Measurements from ENCODE around the gene BICRAL.
"Not testable (repeated sequence)": the region's sequence is repeated elsewhere in the genome, so short reads cannot be mapped to it uniquely, and the experiment has no call there.

Gene BICRAL

DNA sequence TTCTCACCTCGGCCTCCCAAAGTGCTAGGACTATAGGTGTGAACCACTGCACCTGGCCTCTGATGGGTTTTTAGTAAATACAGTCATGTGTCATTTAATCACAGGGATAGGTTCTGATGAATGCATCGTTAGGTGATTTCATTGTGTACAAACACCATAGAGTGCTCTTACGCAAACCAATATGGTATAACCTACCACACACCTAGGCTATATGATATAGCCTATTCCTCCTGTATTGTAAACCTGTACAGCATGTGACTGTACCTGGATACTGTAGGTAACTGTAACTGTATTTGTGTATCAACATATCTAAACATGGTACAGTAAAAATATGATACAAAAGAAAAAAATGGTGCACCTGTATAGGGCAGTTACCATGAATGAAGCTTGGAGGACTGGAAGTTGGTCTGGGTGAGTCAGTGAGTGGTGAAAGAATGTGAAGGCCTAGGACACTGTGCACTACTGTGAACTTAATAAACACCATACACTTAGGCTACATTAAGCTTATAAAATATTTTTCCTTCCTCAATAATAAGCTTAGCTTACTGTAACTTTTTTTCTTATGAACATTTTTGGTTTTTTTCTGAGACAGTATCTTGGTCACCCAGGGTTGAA is 10.0 kb downstream of the BICRAL start:
- Histone ChIP-seq H3K4me1 (ENCODE audit: control insufficient read depth in 2 of 2, insufficient read depth in 2 of 2, low read length in 2 of 2) (peaks cover 8% of the 10 kb centered on the region in 2 donors), H3K27ac (ENCODE audit: low read depth in 2 of 2, low read length in 2 of 2) (peak overlapping the region in 1 of 2 donors; percentile 14)

DNA sequence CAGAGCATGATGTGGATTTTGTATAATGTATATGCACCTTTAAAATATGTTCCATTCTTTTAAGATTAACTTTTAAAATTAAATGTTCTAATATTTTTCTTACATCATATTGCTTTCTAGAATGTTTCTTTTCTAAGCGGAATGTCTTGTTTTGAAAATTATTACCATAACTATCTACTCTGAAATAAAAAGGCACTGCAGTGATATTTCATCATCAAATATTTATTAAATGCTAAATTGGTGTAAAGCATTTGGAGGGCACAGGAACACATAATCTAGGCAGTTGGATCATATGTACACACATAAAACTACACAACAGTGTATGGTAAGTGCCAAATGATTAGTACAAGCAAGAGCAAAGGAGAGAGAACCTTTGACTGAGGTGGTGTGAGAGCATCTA is 13.8 kb downstream of the BICRAL start:
- H3K27ac ChIP-seq (ENCODE audit: low read depth in 2 of 2, low read length in 2 of 2): no peak overlapping the region
- peaks cover 0 to 3% of the 10 kb centered on the region in 2 donors for H3K36me3 ChIP-seq (ENCODE audit: control insufficient read depth in 2 of 2, insufficient read depth in 2 of 2, low read length in 2 of 2)
- no peaks in the 10 kb centered on the region for H3K27me3 ChIP-seq (ENCODE audit: control insufficient read depth in 2 of 2, insufficient read depth in 2 of 2, low read length in 2 of 2)
- no peak overlapping the region for H3K9ac ChIP-seq (ENCODE audit: low read depth in 1 of 2, low read length in 2 of 2)
- no peaks in the 10 kb centered on the region for H3K4me1 ChIP-seq (ENCODE audit: control insufficient read depth in 2 of 2, insufficient read depth in 2 of 2, low read length in 2 of 2)
- H3K9me3 ChIP-seq (ENCODE audit: control insufficient read depth in 2 of 2, low read length in 2 of 2): no peaks in the 10 kb centered on the region
- no peak overlapping the region for H3K4me3 ChIP-seq (ENCODE audit: low read length in 2 of 2)

More for the DNA sequence above, 10.0 kb downstream of the BICRAL start:
- H3K9me3 ChIP-seq (ENCODE audit: control insufficient read depth in 2 of 2, low read length in 2 of 2): no peaks in the 10 kb centered on the region
- H3K27me3 ChIP-seq (ENCODE audit: control insufficient read depth in 2 of 2, insufficient read depth in 2 of 2, low read length in 2 of 2): no peaks in the 10 kb centered on the region
- no peak overlapping the region for H3K4me3 ChIP-seq (ENCODE audit: low read length in 2 of 2)
- H3K36me3 ChIP-seq (ENCODE audit: control insufficient read depth in 2 of 2, insufficient read depth in 2 of 2, low read length in 2 of 2): peaks cover 0 to 10% of the 10 kb centered on the region in 2 donors
- no peak overlapping the region for H3K9ac ChIP-seq (ENCODE audit: low read depth in 1 of 2, low read length in 2 of 2)

DNA sequence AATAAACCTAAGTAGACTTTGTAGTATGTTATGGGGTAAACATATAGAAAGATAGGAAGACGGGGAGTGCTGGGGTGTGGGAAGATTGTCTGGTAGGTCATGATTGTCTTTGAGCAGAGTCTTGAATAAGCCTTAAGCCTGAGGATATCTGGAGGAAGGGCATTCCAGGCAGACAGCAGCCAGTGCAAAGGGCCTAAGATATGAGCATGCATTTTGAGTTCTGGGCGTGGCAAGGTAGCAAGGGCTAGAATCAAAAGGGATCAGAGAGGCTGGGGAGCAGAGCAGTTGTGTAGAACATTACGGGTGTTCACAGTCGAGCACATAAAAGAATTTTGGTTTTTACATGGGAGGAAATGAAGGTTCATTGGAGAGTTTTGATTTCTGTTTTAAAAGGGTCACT is 14.3 kb downstream of the BICRAL start:
- Histone ChIP-seq H3K9me3 (ENCODE audit: control insufficient read depth in 2 of 2, low read length in 2 of 2) (no peaks in the 10 kb centered on the region), H3K36me3 (ENCODE audit: control insufficient read depth in 2 of 2, insufficient read depth in 2 of 2, low read length in 2 of 2) (peaks cover 0 to 3% of the 10 kb centered on the region in 2 donors), H3K4me3 (ENCODE audit: low read length in 2 of 2) (no peak overlapping the region), H3K4me1 (ENCODE audit: control insufficient read depth in 2 of 2, insufficient read depth in 2 of 2, low read length in 2 of 2) (no peaks in the 10 kb centered on the region), H3K9ac (ENCODE audit: low read depth in 1 of 2, low read length in 2 of 2) (no peak overlapping the region), H3K27ac (ENCODE audit: low read depth in 2 of 2, low read length in 2 of 2) (no peak overlapping the region), H3K27me3 (ENCODE audit: control insufficient read depth in 2 of 2, insufficient read depth in 2 of 2, low read length in 2 of 2) (no peaks in the 10 kb centered on the region)

DNA sequence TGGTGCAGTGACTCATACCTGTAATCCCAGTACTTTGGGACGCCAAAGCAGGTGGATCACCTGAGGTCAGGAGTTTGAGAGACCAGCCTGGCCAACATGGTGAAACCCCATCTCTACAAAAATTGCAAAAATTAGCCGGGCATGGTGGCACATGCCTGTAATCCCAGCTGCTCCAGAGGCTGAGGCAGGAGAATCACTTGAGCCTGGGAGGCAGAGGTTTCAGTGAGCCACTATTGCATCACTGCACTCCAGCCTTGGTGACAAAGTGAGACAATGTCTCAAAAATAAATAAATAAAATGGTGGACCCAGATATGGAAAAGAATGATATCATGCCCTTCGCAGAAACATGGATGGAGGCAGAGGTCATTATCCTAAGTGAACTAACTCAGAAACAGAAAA is 15.8 kb downstream of the BICRAL start:
- H3K4me1 ChIP-seq (ENCODE audit: control insufficient read depth in 2 of 2, insufficient read depth in 2 of 2, low read length in 2 of 2); H3K9ac ChIP-seq (ENCODE audit: low read depth in 1 of 2, low read length in 2 of 2); H3K4me3 ChIP-seq (ENCODE audit: low read length in 2 of 2); H3K9me3 ChIP-seq (ENCODE audit: control insufficient read depth in 2 of 2, low read length in 2 of 2); H3K36me3 ChIP-seq (ENCODE audit: control insufficient read depth in 2 of 2, insufficient read depth in 2 of 2, low read length in 2 of 2); H3K27ac ChIP-seq (ENCODE audit: low read depth in 2 of 2, low read length in 2 of 2); H3K27me3 ChIP-seq (ENCODE audit: control insufficient read depth in 2 of 2, insufficient read depth in 2 of 2, low read length in 2 of 2): not testable (repeated sequence)

DNA sequence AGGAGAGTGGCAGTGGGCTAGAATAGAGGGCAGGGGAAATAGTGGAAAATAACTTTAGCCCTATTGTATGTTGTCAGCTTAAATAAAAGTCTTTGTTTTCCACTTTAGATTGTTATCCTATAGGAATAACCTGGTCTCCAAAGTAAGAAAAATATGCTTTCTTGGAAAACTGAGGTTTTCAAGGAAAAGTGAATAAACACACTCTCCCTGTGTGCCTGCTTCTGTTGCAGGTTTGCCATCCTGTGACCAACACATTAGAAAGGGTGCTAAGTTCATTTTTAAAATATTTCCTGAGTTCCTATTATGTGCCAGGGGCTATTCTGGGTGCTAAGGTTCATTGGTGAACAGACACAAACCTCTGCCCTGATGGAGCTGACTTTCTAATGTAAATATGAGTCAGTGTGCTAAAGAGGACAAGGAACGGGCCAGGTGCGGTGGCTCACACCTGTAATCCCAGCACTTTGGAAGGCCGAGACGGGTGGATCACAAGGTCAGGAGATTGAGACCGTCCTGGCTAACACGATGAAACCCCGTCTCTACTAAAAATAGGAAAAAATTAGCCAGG is 23.5 kb downstream of the BICRAL start:
- H3K4me3 ChIP-seq (ENCODE audit: low read length in 2 of 2): no peak overlapping the region
- no peaks in the 10 kb centered on the region for H3K9me3 ChIP-seq (ENCODE audit: control insufficient read depth in 2 of 2, low read length in 2 of 2)
- H3K27ac ChIP-seq (ENCODE audit: low read depth in 2 of 2, low read length in 2 of 2): no peak overlapping the region

DNA sequence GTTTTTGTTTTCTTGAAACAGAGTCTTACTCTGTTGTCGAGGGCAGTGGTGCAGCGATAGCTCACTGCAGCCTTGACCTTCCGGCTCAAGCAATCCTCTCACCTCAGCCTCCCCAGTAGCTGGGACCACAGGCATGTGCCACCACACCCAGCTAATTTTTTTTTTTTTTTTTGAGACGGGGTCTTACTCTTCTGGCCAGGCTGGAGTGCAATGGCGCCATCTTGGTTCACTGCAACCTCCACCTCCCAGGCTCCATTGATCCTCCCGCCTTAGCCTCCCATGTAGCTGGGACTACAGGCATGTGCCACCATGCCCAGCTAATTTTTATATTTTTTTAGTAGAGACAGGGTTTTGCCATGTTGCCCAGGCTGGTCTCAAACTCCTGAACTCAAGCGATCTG is 24.5 kb downstream of the BICRAL start:
- not testable (repeated sequence) for H3K27ac ChIP-seq (ENCODE audit: low read depth in 2 of 2, low read length in 2 of 2); H3K36me3 ChIP-seq (ENCODE audit: control insufficient read depth in 2 of 2, insufficient read depth in 2 of 2, low read length in 2 of 2); H3K27me3 ChIP-seq (ENCODE audit: control insufficient read depth in 2 of 2, insufficient read depth in 2 of 2, low read length in 2 of 2)

More for the DNA sequence above, 23.5 kb downstream of the BICRAL start:
- Histone ChIP-seq H3K4me1 (ENCODE audit: control insufficient read depth in 2 of 2, insufficient read depth in 2 of 2, low read length in 2 of 2) (no peaks in the 10 kb centered on the region), H3K36me3 (ENCODE audit: control insufficient read depth in 2 of 2, insufficient read depth in 2 of 2, low read length in 2 of 2) (peaks cover 0 to 2% of the 10 kb centered on the region in 2 donors), H3K27me3 (ENCODE audit: control insufficient read depth in 2 of 2, insufficient read depth in 2 of 2, low read length in 2 of 2) (no peaks in the 10 kb centered on the region), H3K9ac (ENCODE audit: low read depth in 1 of 2, low read length in 2 of 2) (no peak overlapping the region)

DNA sequence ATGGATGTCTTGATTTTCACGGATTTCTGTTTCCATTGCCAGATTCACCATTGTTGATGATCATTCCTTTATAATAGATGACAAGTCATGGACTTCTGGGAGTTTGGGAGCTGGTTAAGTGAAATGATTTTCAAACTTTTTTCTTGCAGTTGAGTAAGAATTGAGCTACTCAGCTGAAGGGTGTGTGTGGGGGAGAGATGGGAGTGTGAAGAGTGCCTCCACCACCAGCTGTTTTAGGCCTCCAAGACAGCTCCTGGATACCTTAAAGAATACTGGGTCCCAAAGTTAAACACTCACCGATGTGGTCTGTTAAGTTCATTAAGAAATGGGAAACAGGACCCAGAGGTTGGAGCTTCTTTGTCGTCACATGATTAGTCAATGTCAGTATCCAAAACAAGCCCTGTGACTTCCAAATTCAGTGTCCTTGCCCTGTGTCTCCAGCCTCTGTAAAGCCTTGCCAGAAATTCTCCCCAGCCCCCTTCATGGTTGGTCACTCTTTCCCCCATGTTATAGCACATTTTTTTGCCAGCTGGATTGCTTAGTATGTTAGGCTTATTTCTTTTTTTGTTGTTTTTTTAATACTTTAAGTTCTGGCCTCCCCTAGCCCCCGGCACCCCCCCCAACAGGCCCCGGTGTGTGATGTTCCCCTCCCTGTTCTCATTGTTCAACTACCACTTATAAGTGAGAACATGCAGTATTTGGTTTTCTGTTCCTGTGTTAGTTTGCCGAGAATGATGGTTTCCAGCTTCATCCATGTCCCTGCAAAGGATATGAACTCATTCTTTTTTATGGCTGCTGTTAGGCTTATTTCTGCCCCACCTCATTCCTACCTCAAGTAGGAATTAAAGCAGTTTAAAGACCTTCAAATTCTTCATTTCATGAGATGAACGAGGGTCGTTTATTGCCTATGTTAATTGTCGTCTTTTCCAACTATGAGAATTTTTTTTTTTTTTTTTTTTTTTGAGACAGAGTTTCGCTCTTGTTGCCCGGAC is 26.9 kb downstream of the BICRAL start:
- Histone ChIP-seq H3K27me3 (ENCODE audit: control insufficient read depth in 2 of 2, insufficient read depth in 2 of 2, low read length in 2 of 2) (no peaks in the 10 kb centered on the region), H3K4me3 (ENCODE audit: low read length in 2 of 2) (no peak overlapping the region), H3K9me3 (ENCODE audit: control insufficient read depth in 2 of 2, low read length in 2 of 2) (no peaks in the 10 kb centered on the region), H3K36me3 (ENCODE audit: control insufficient read depth in 2 of 2, insufficient read depth in 2 of 2, low read length in 2 of 2) (no peaks in the 10 kb centered on the region), H3K27ac (ENCODE audit: low read depth in 2 of 2, low read length in 2 of 2) (peak overlapping the region in 1 of 2 donors; percentile 20), H3K4me1 (ENCODE audit: control insufficient read depth in 2 of 2, insufficient read depth in 2 of 2, low read length in 2 of 2) (no peaks in the 10 kb centered on the region), H3K9ac (ENCODE audit: low read depth in 1 of 2, low read length in 2 of 2) (no peak overlapping the region)

More for the DNA sequence above, 24.5 kb downstream of the BICRAL start:
- not testable (repeated sequence) for H3K9me3 ChIP-seq (ENCODE audit: control insufficient read depth in 2 of 2, low read length in 2 of 2); H3K4me3 ChIP-seq (ENCODE audit: low read length in 2 of 2); H3K4me1 ChIP-seq (ENCODE audit: control insufficient read depth in 2 of 2, insufficient read depth in 2 of 2, low read length in 2 of 2); H3K9ac ChIP-seq (ENCODE audit: low read depth in 1 of 2, low read length in 2 of 2)

DNA sequence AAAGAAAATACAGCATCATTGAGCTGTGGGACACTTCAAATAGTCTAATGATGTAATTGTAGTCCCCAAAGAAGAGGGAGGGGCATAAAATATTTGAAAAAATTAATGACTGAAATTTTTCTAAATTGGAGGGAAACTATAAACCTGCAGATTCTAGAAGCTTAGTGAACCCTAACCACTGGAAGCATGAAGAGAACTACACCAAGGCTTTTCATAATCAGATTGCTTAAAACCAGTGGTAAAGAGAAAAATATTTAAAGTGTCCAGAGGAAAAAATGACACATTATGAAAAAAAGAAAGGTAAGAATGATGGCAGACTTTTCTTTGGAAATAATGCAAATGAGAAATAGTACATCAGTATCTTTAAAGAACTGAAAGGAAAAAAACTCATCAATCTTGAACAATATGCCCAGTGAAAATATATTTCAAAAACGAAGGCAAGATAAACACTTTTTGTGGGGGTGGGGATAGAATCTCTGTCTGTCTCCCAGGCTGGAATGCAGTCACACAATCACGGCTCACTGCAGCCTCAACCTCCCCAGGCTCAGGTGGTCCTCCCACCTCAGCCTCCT is 31.3 kb downstream of the BICRAL start:
- Histone ChIP-seq H3K4me3 (ENCODE audit: low read length in 2 of 2) (no peak overlapping the region), H3K9me3 (ENCODE audit: control insufficient read depth in 2 of 2, low read length in 2 of 2) (no peaks in the 10 kb centered on the region), H3K4me1 (ENCODE audit: control insufficient read depth in 2 of 2, insufficient read depth in 2 of 2, low read length in 2 of 2) (no peaks in the 10 kb centered on the region), H3K36me3 (ENCODE audit: control insufficient read depth in 2 of 2, insufficient read depth in 2 of 2, low read length in 2 of 2) (no peaks in the 10 kb centered on the region), H3K27me3 (ENCODE audit: control insufficient read depth in 2 of 2, insufficient read depth in 2 of 2, low read length in 2 of 2) (no peaks in the 10 kb centered on the region), H3K9ac (ENCODE audit: low read depth in 1 of 2, low read length in 2 of 2) (no peak overlapping the region), H3K27ac (ENCODE audit: low read depth in 2 of 2, low read length in 2 of 2) (no peak overlapping the region)

DNA sequence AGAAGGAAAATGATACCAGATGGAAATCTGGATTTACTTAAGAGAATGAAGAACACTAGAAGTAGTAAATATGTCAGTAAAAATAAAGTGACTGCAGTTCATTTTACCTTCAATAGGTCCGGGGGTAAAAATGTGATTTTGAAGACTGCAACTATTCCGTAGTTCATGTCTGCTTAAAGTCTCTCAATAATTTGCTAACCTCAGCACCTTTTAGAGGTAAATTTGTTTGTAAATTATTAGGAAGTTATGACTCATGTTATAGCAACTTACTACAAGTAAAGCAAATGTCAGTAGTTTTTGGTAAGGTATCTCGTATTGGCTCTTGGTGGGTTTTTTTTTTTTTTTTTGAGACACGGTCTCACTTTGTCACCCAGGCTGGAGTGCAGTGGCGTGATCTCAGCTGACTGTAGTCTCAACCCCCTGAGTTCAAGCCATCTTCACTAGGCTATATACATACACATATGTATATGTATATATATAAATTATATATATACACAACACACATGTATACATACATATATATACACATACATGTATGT is 32.1 kb downstream of the BICRAL start:
- Histone ChIP-seq H3K9me3 (ENCODE audit: control insufficient read depth in 2 of 2, low read length in 2 of 2) (no peaks in the 10 kb centered on the region), H3K9ac (ENCODE audit: low read depth in 1 of 2, low read length in 2 of 2) (no peak overlapping the region), H3K4me1 (ENCODE audit: control insufficient read depth in 2 of 2, insufficient read depth in 2 of 2, low read length in 2 of 2) (no peaks in the 10 kb centered on the region), H3K27me3 (ENCODE audit: control insufficient read depth in 2 of 2, insufficient read depth in 2 of 2, low read length in 2 of 2) (no peaks in the 10 kb centered on the region), H3K4me3 (ENCODE audit: low read length in 2 of 2) (no peak overlapping the region), H3K36me3 (ENCODE audit: control insufficient read depth in 2 of 2, insufficient read depth in 2 of 2, low read length in 2 of 2) (no peaks in the 10 kb centered on the region), H3K27ac (ENCODE audit: low read depth in 2 of 2, low read length in 2 of 2) (no peak overlapping the region)

DNA sequence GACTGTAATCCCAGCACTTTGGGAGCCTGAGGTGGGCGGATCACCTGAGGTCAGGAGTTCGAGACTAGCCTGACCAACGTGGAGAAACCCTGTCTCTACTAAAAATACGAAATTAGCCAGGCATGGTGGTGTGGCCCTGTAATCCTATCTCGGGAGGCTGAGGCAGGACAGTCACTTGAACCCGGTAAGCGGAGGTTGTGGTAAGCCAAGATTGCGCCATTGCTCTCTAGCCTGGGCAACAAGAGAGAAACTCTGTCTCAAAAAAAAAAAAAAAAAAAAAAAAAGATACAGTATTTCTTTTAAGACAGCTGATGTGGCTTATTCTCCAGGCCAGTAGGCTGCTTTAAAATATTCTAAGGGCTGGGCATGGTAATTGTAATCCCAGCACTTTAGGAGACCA is 33.9 kb downstream of the BICRAL start:
- H3K27ac ChIP-seq (ENCODE audit: low read depth in 2 of 2, low read length in 2 of 2); H3K27me3 ChIP-seq (ENCODE audit: control insufficient read depth in 2 of 2, insufficient read depth in 2 of 2, low read length in 2 of 2); H3K9ac ChIP-seq (ENCODE audit: low read depth in 1 of 2, low read length in 2 of 2); H3K36me3 ChIP-seq (ENCODE audit: control insufficient read depth in 2 of 2, insufficient read depth in 2 of 2, low read length in 2 of 2); H3K4me3 ChIP-seq (ENCODE audit: low read length in 2 of 2); H3K4me1 ChIP-seq (ENCODE audit: control insufficient read depth in 2 of 2, insufficient read depth in 2 of 2, low read length in 2 of 2); H3K9me3 ChIP-seq (ENCODE audit: control insufficient read depth in 2 of 2, low read length in 2 of 2): not testable (repeated sequence)

Data from mucosa of rectum (tissue), 2 donors.